GM18868 (cell line): ENCODE results near the gene MTUS2.
A peak's percentile ranks its signal among the peaks of the same experiment; 100 is the strongest.
"Not testable (repeated sequence)": the region's sequence is repeated elsewhere in the genome, so short reads cannot be mapped to it uniquely, and the experiment has no call there.

Experiments used
- ATAC-seq: cut with Tn5 transposase; IDR thresholded peaks from one replicate; pipeline ENCODE4 v1.9.1; 2021; ENCODE audit warnings: mild to moderate bottlenecking, moderate library complexity; ENCODE audit not compliant: unreplicated experiment

The MTUS2 gene

GRCh38 chr13:29382021-29382420 lies 561.9 kb downstream of the MTUS2 start:
- no peak for ATAC-seq

- ATAC-seq: no peak
These were observed 563.3 kb downstream of the MTUS2 start for GRCh38 chr13:29383476-29383875.

GRCh38 chr13:29384466-29384865 lies 564.3 kb downstream of the MTUS2 start:
- no peak for ATAC-seq

- no peak for ATAC-seq
These were observed 564.7 kb downstream of the MTUS2 start for GRCh38 chr13:29384871-29385270.

GRCh38 chr13:29386246-29386645 lies 566.1 kb downstream of the MTUS2 start:
- no peak for ATAC-seq

GRCh38 chr13:29390598-29390997 lies 570.5 kb downstream of the MTUS2 start:
- not testable (repeated sequence) for ATAC-seq

- ATAC-seq: no peak
These were observed 576.3 kb downstream of the MTUS2 start for GRCh38 chr13:29396446-29396845.

GRCh38 chr13:29397265-29397664 lies 577.1 kb downstream of the MTUS2 start:
- ATAC-seq: no peak

- no peak for ATAC-seq
These were observed 582.1 kb downstream of the MTUS2 start for GRCh38 chr13:29402166-29402636.

- ATAC-seq: no peak
These were observed 585.3 kb downstream of the MTUS2 start for GRCh38 chr13:29405401-29405800.

- no peak for ATAC-seq
These were observed 591.3 kb downstream of the MTUS2 start for GRCh38 chr13:29411481-29411880.

- ATAC-seq: no peak
These were observed 597.9 kb downstream of the MTUS2 start for GRCh38 chr13:29418026-29418425.

- ATAC-seq: no peak
These were observed 601.0 kb downstream of the MTUS2 start for GRCh38 chr13:29421118-29421517.

GRCh38 chr13:29422015-29422414 lies 601.9 kb downstream of the MTUS2 start:
- no peak for ATAC-seq

GRCh38 chr13:29423050-29423449 lies 602.9 kb downstream of the MTUS2 start:
- no peak for ATAC-seq

- ATAC-seq: no peak
These were observed 607.8 kb downstream of the MTUS2 start for GRCh38 chr13:29427937-29428309.

- ATAC-seq: no peak
These were observed 608.4 kb downstream of the MTUS2 start for GRCh38 chr13:29428310-29429181.

GRCh38 chr13:29429286-29429900 lies 609.3 kb downstream of the MTUS2 start:
- no peak for ATAC-seq

GRCh38 chr13:29434217-29434945 lies 614.2 kb downstream of the MTUS2 start:
- ATAC-seq: peak; percentile 96

GRCh38 chr13:29435125-29435911 lies 615.2 kb downstream of the MTUS2 start:
- ATAC-seq: no peak

- ATAC-seq: no peak
These were observed 616.2 kb downstream of the MTUS2 start for GRCh38 chr13:29436291-29436690.
